H1 (cell line): ENCODE results near the gene ARHGEF25. TPM values are rescaled to one million over a fixed set of nuclear protein-coding genes. Genes with fewer than 3 reads are reported as not detected.

ENCODE experiments used
- CTCF ChIA-PET: fragments of 300-600 bp; sonication (Branson Sonifier 250); formaldehyde crosslinking; loops from one replicate; lab custom pipeline; 2021; ENCODE audit not compliant: partially characterized antibody; lab: Charles Lee
- POLR2A ChIA-PET: fragments of 300-600 bp; sonication (Branson Sonifier 250); formaldehyde crosslinking; loops from one replicate; lab custom pipeline; 2021; ENCODE audit warnings: inconsistent platforms; ENCODE audit not compliant: partially characterized antibody; lab: Charles Lee
- DNase-seq, 2 experiments: peaks; one replicate each; pipeline versions ENCODE4 v3.0.0 to v3.0.0-alpha.2; 2010 to 2022; ENCODE audit warnings: low spot score in 2 of 2, low read depth in 1 of 2, mixed read lengths in 1 of 2
- FAIRE-seq: peaks from 2 replicates; lab custom pipeline; 2011; peaks lifted over from hg19 to GRCh38; lab: Jason Lieb, UNC
- H2AFZ ChIP-seq: 2 replicates; pipeline ENCODE4 v1.8.1; 2012; ENCODE audit warnings: low read length, inconsistent platforms
- H2AK5ac ChIP-seq: 2 replicates; pipeline ENCODE4 v1.6.1; 2013; ENCODE audit warnings: low read depth, low read length
- H2BK120ac ChIP-seq: replicated peaks from 2 replicates; pipeline ENCODE3; 2013; ENCODE audit warnings: low read depth, low read length, inconsistent platforms
- H2BK12ac ChIP-seq: 2 replicates; pipeline ENCODE4 v1.6.1; 2013; ENCODE audit warnings: low read depth, low read length
- H2BK15ac ChIP-seq: 2 replicates; pipeline ENCODE4 v1.6.1; 2013; ENCODE audit warnings: low read length
- H2BK20ac ChIP-seq: 2 replicates; pipeline ENCODE4 v1.6.1; 2013; ENCODE audit warnings: low read length
- H2BK5ac ChIP-seq: 2 replicates; pipeline ENCODE4 v1.6.1; 2013; ENCODE audit warnings: low read depth, low read length
- H3K14ac ChIP-seq: 2 replicates; pipeline ENCODE4 v1.6.1; 2013; ENCODE audit warnings: inconsistent platforms; ENCODE audit not compliant: insufficient read length
- H3K18ac ChIP-seq: 2 replicates; pipeline ENCODE4 v1.6.1; 2013; ENCODE audit warnings: low read length; ENCODE audit errors: extremely low read depth
- H3K23ac ChIP-seq: 2 replicates; pipeline ENCODE4 v1.6.1; 2013; ENCODE audit warnings: inconsistent platforms; ENCODE audit not compliant: insufficient read length
- H3K23me2 ChIP-seq: 2 replicates; pipeline ENCODE4 v1.6.1; 2013; ENCODE audit warnings: low read depth, low read length
- H3K27ac ChIP-seq: 2 replicates; pipeline ENCODE4 v1.6.1; 2011; ENCODE audit warnings: low read depth, low read length, inconsistent platforms
- H3K27me3 ChIP-seq, 4 experiments: replicated peaks in 1 of 4; 1 replicate in 1 of 4; 2 replicates in 3 of 4; pipeline versions ENCODE4 v1.6.1 to v1.8.1; 2011 to 2013; ENCODE audit warnings: low read length in 3 of 4, mild to moderate bottlenecking in 3 of 4, inconsistent platforms in 2 of 4, mixed read lengths in 2 of 4, moderate library complexity in 1 of 4; ENCODE audit not compliant: control insufficient read depth in 3 of 4, insufficient read depth in 3 of 4; ENCODE audit errors: extremely low read depth in 1 of 4
- H3K36me3 ChIP-seq, 4 experiments: 2 replicates each; pipeline versions ENCODE4 v1.6.1 to v1.8.1; 2011 to 2013; ENCODE audit warnings: mild to moderate bottlenecking in 4 of 4, low read length in 3 of 4, moderate library complexity in 2 of 4, control low read depth in 1 of 4, inconsistent platforms in 1 of 4; ENCODE audit not compliant: insufficient read depth in 4 of 4, control insufficient read depth in 2 of 4
- H3K4ac ChIP-seq: replicated peaks from 2 replicates; pipeline ENCODE3; 2013; ENCODE audit warnings: low read length, low read depth, mixed read lengths, inconsistent platforms; ENCODE audit not compliant: insufficient read length
- H3K4me1 ChIP-seq, 4 experiments: replicated peaks in 1 of 4; 1 replicate in 1 of 4; 2 replicates in 3 of 4; pipeline versions ENCODE4 v1.6.1 to v1.8.1; 2011 to 2013; ENCODE audit warnings: low read length in 3 of 4, inconsistent platforms in 2 of 4, mixed read lengths in 1 of 4; ENCODE audit not compliant: insufficient read depth in 4 of 4, control insufficient read depth in 3 of 4
- H3K4me2 ChIP-seq, 2 experiments: 2 replicates each; pipeline versions ENCODE4 v1.6.1 to v1.8.1; 2011 to 2013; ENCODE audit warnings: low read depth in 2 of 2, low read length in 2 of 2, control low read depth in 1 of 2, inconsistent platforms in 1 of 2, mild to moderate bottlenecking in 1 of 2; ENCODE audit not compliant: insufficient read depth in 1 of 2
- H3K4me3 ChIP-seq, 4 experiments: fragments of 200-600, 300-600 bp in 1 of 4; sonication (generic), shearing (Covaris generic), sonication (Bioruptor Twin) in 1 of 4; 2 replicates each; pipeline versions ENCODE4 v1.5.1 to v1.8.1; 2011 to 2016; ENCODE audit warnings: low read length in 4 of 4, low read depth in 3 of 4, control low read depth in 2 of 4, inconsistent platforms in 2 of 4, mild to moderate bottlenecking in 2 of 4, mixed read lengths in 1 of 4, moderate library complexity in 1 of 4; ENCODE audit not compliant: insufficient read depth in 2 of 4; ENCODE audit errors: extremely low read depth in 1 of 4
- H3K56ac ChIP-seq: replicated peaks from 2 replicates; pipeline ENCODE3; 2013; ENCODE audit warnings: low read depth, mild to moderate bottlenecking, mixed read lengths, low read length, inconsistent platforms; ENCODE audit not compliant: insufficient read length
- H3K79me1 ChIP-seq: 2 replicates; pipeline ENCODE4 v1.6.1; 2013; ENCODE audit warnings: low read depth, low read length, control low read depth
- H3K79me2 ChIP-seq, 2 experiments: 2 replicates each; pipeline versions ENCODE4 v1.6.1 to v1.8.1; 2012 to 2013; ENCODE audit warnings: low read length in 2 of 2, mild to moderate bottlenecking in 2 of 2, inconsistent platforms in 1 of 2; ENCODE audit not compliant: insufficient read depth in 2 of 2, control insufficient read depth in 1 of 2
- H3K9ac ChIP-seq, 4 experiments: replicated peaks in 1 of 4; 1 replicate in 1 of 4; 2 replicates in 3 of 4; pipeline versions ENCODE4 v1.6.1 to v1.8.1; 2011 to 2013; ENCODE audit warnings: low read depth in 3 of 4, low read length in 3 of 4, control low read depth in 2 of 4, mild to moderate bottlenecking in 2 of 4, moderate library complexity in 2 of 4, inconsistent platforms in 1 of 4; ENCODE audit errors: extremely low read depth in 1 of 4
- H3K9me3 ChIP-seq, 2 experiments: 2 replicates each; pipeline versions ENCODE4 v1.6.1 to v1.8.1; 2012 to 2013; ENCODE audit warnings: mild to moderate bottlenecking in 2 of 2, moderate library complexity in 2 of 2, control low read depth in 1 of 2, inconsistent platforms in 1 of 2, low read depth in 1 of 2, low read length in 1 of 2, mixed read lengths in 1 of 2; ENCODE audit not compliant: insufficient read depth in 2 of 2
- H4K20me1 ChIP-seq, 2 experiments: replicated peaks in 1 of 2; 2 replicates each; pipeline versions ENCODE3 to v1.8.1; 2011 to 2013; ENCODE audit warnings: inconsistent platforms in 2 of 2, low read length in 2 of 2, mild to moderate bottlenecking in 1 of 2; ENCODE audit not compliant: insufficient read depth in 2 of 2, control insufficient read depth in 1 of 2
- H4K5ac ChIP-seq: 2 replicates; pipeline ENCODE4 v1.6.1; 2013; ENCODE audit warnings: low read length, low read depth, mixed read lengths, inconsistent platforms; ENCODE audit not compliant: insufficient read length
- H4K8ac ChIP-seq: 2 replicates; pipeline ENCODE4 v1.8.0; 2013; ENCODE audit warnings: mild to moderate bottlenecking, moderate library complexity, low read length, inconsistent platforms; ENCODE audit not compliant: insufficient read depth; ENCODE audit errors: extremely low read depth
- H4K91ac ChIP-seq: replicated peaks from 2 replicates; pipeline ENCODE3; 2013; ENCODE audit warnings: low read length, mixed read lengths, inconsistent platforms; ENCODE audit not compliant: insufficient read length
- BACH1 ChIP-seq: IDR thresholded peaks from 2 replicates; pipeline ENCODE4 v1.6.1; 2012; ENCODE audit warnings: low read length, improper control_type of control experiment
- EP300 ChIP-seq, 2 experiments: IDR thresholded peaks; 1 replicate in 1 of 2; 2 replicates in 1 of 2; pipeline ENCODE4 v1.6.1; 2011 to 2012; ENCODE audit warnings: low read depth in 2 of 2, low read length in 2 of 2, mild to moderate bottlenecking in 2 of 2, borderline replicate concordance in 1 of 2, inconsistent platforms in 1 of 2, moderate library complexity in 1 of 2
- PHF8 ChIP-seq: fragments of 200-600 bp; sonication (generic); conservative IDR thresholded peaks from 2 replicates; pipeline ENCODE4 v1.7.1; 2012; ENCODE audit warnings: low read depth, mild to moderate bottlenecking, inconsistent platforms, low read length, moderate library complexity
- RNF2 ChIP-seq: fragments of 200-900, 300-1000 bp; sonication (generic); IDR thresholded peaks from 2 replicates; pipeline ENCODE4 v1.7.1; 2016; ENCODE audit warnings: borderline replicate concordance, low read depth, mild to moderate bottlenecking, antibody characterized with exemption, low read length; ENCODE audit not compliant: poor library complexity, severe bottlenecking; ENCODE audit errors: missing control alignments
- SIX5 ChIP-seq: IDR thresholded peaks from 2 replicates; pipeline ENCODE4 v1.6.1; 2011; ENCODE audit warnings: mild to moderate bottlenecking, low read depth, low read length
- TBP ChIP-seq: IDR thresholded peaks from 2 replicates; pipeline ENCODE4 v1.6.1; 2011; ENCODE audit warnings: low read depth, low read length, improper control_type of control experiment
- TCF12 ChIP-seq: IDR thresholded peaks from 2 replicates; pipeline ENCODE4 v1.6.1; 2011; ENCODE audit warnings: low read depth, mild to moderate bottlenecking, low read length
- WGBS, 2 experiments: shearing (Covaris generic) in 1 of 2; methylation state at CpG; one replicate each; pipeline versions ENCODE4 v1.1.6 to v1.1.7; 2013 to 2015; ENCODE audit warnings: low lambda C conversion rate in 2 of 2, mixed read lengths in 2 of 2, inconsistent platforms in 1 of 2, low coverage in 1 of 2, missing lambda C conversion rate in 1 of 2; ENCODE audit not compliant: insufficient replicate concordance in 2 of 2, insufficient coverage in 1 of 2, insufficient read length in 1 of 2; ENCODE audit errors: extremely low coverage in 1 of 2, missing lambda C conversion rate in 1 of 2; 5-methylcytosine and 5-hydroxymethylcytosine counted together
- polyA plus RNA-seq, 7 experiments: library from polyadenylated mRNA; depleted of rRNA in 3 of 7; stranded (reverse) in 5 of 7; unstranded in 2 of 7; fragments of >200 nt in 5 of 7; fragments of 200-250 nt in 2 of 7; gene quantifications; 1 replicate in 5 of 7; 2 replicates in 1 of 7; 4 replicates in 1 of 7; pipeline versions ENCODE4 v1.2.1 to v1.2.3, GENCODE V29; 2011 to 2013; ENCODE audit warnings: missing spikeins in 2 of 7, mixed read lengths in 2 of 7
- total RNA-seq: library from RNA; stranded (reverse); fragmentation: NEBNext Ultra II Directional; extraction: Animal tissue kit (Norgen Biotek cat#: 25700); gene quantifications from 2 replicates; pipeline ENCODE4 v1.2.1, GENCODE V29; 2021

Gene ARHGEF25
- total and polyA plus RNA-seq, 2 of the 8 experiments (the other 6 are each of a cell fraction or from before 2014, with no cell fraction given): 5.9 to 8.8 TPM

GRCh38 chr12:57579677-57580465, 31.4 kb upstream of the ARHGEF25 start:
- Histone ChIP-seq H3K23ac (no peak overlapping the region), H2BK120ac (no peak overlapping the region), H3K79me1 (no peaks in the 10 kb centered on the region), H3K27ac (no peak overlapping the region), H2BK20ac (no peak overlapping the region), H3K14ac (no peak overlapping the region), H3K36me3 (peaks cover 20 to 66% (median 44%) of the 10 kb centered on the region in 4 experiments), H3K27me3 (no peaks in the 10 kb centered on the region), H3K4me3 (no peak overlapping the region), H2BK5ac (no peak overlapping the region), H4K20me1 (peaks cover 4 to 10% of the 10 kb centered on the region in 2 experiments), H3K4me1 (no peaks in the 10 kb centered on the region), H3K79me2 (no peaks in the 10 kb centered on the region), H3K9ac (no peak overlapping the region), H3K4ac (no peak overlapping the region), H3K56ac (no peak overlapping the region), H3K23me2 (no peaks in the 10 kb centered on the region), H2AK5ac (no peak overlapping the region), H4K5ac (no peak overlapping the region), H2BK15ac (no peak overlapping the region), H3K18ac (no peak overlapping the region), H4K91ac (no peak overlapping the region), H3K4me2 (no peak overlapping the region), H4K8ac (no peak overlapping the region), H2AFZ (no peak overlapping the region), H3K9me3 (no peaks in the 10 kb centered on the region), H2BK12ac (no peak overlapping the region)
- ChIA-PET POLR2A (interaction anchor here (0.8 to 2.1 kb wide), 2 partner anchors 34 to 63 kb away, joined by 3 to 6 read pairs; no protein-coding TSS in a partner anchor), CTCF (interaction anchor here (0.9 to 7.8 kb wide), 4 partner anchors 44 to 203 kb away, joined by 3 to 201 read pairs (median 74); partner anchors contain the start of genes B4GALNT1 and TSFM)
- FAIRE-seq (no peak), DNase-seq (no peak)
- 94% methylated on average over 8 of the region's 8 CpGs; no CpG with 5 or more reads in 1 of the 2 experiments for WGBS, 2 experiments
- TF ChIP-seq RNF2 (no peak), SIX5 (no peak), TBP (no peak), BACH1 (no peak), TCF12 (no peak), EP300 (IDR thresholded peaks at IDR 0.05; ENCODE audit: borderline replicate concordance in 1 of 2, low read depth in 2 of 2, low read length in 2 of 2) (no peak), PHF8 (no peak)
